Heart left ventricle (tissue), 13 donors: ENCODE measurements around the gene NELFB.

Experiments used
- CTCF ChIP-seq, 12 donors: fragments of 200-600 bp; sonication (generic) in 4 of 12; IDR thresholded peaks; one replicate each; pipeline versions ENCODE4 v1.5.0 to v1.8.0; 2018 to 2022; ENCODE audit warnings: antibody characterized with exemption in 12 of 12, mild to moderate bottlenecking in 5 of 12
- POLR2A ChIP-seq, 2 donors: fragments of 450-650 bp; IDR thresholded peaks; one replicate each; pipeline ENCODE4 v1.6.1; 2017; ENCODE audit warnings: antibody characterized with exemption in 2 of 2, mild to moderate bottlenecking in 2 of 2, moderate library complexity in 2 of 2
- donor health status: ischemic (EF 13 %, LVEDD 7.1; RV severe dilation, severe dysfunction).
- donor health status: DM: no; HTN: yes; CAD: no.
- donor health status: DM: no; HTN: no; CAD: no.
- donor health status: ischemic (EF 25% LVEDD 6.9; RV normal size, moderate dysfunction).
- donor health status: ischemic (EF 25% LVEDD 5.7; RV mildly dilated, moderate dysfunction).
- donor health status: ischemic (EF 35%, LVEDD 5.7; RV mildly dilated, moderate dysfunction).
- donor health status: nonischemic (EF 11% LVEDD 7.7; RV severe dilation, severe dysfunction).
- donor health status: DM: yes; HTN: yes; CAD: no.
- donor health status: PGD.
- donor health status: ischemic (EF 29% LVEDD 5.4; RV normal size, mild dysfunction).
- donor health status: nonischemic (EF 23%, LVEDD 6.1; RV moderate dilation, normal function).

- TF ChIP-seq CTCF (IDR thresholded peaks at IDR 0.05) (no peak), POLR2A (IDR thresholded peaks at IDR 0.05) (no peak)
Observed at GRCh38 chr9:137262909-137263285, 7.8 kb downstream of the NELFB start.
